SJCRH30 (cell line): ENCODE measurements around the gene GLG1. TPM values are rescaled to one million over a fixed set of nuclear protein-coding genes. Genes with fewer than 3 reads are reported as not detected.

Experiments used
- DNase-seq, 2 experiments: peaks; one replicate each; pipeline ENCODE4 v3.0.0-alpha.2; 2015 to 2020
- H3K27ac ChIP-seq: fragments of 250-450 bp; sonication (Bioruptor Pico); 2 replicates; pipeline ENCODE4 v1.5.1; 2020; ENCODE audit warnings: mild to moderate bottlenecking, moderate library complexity
- H3K27me3 ChIP-seq: fragments of 250-450 bp; sonication (Bioruptor Pico); 2 replicates; pipeline ENCODE4 v1.5.1; 2020; ENCODE audit warnings: mild to moderate bottlenecking, moderate library complexity
- H3K36me3 ChIP-seq: fragments of 250-450 bp; sonication (Bioruptor Pico); 2 replicates; pipeline ENCODE4 v1.5.1; 2020; ENCODE audit warnings: mild to moderate bottlenecking, moderate library complexity
- H3K4me1 ChIP-seq: fragments of 250-450 bp; sonication (Bioruptor Pico); 2 replicates; pipeline ENCODE4 v1.5.1; 2020; ENCODE audit warnings: mild to moderate bottlenecking, moderate library complexity
- H3K4me3 ChIP-seq: fragments of 250-450 bp; sonication (Bioruptor Pico); 2 replicates; pipeline ENCODE4 v1.5.1; 2020; ENCODE audit warnings: mild to moderate bottlenecking, moderate library complexity
- H3K9me3 ChIP-seq: fragments of 250-450 bp; sonication (Bioruptor Pico); replicated peaks from 2 replicates; pipeline ENCODE4 v1.5.1; 2020; ENCODE audit warnings: mild to moderate bottlenecking, moderate library complexity
- total RNA-seq: library from RNA; depleted of rRNA; stranded (reverse); fragments of >200 nt; shearing (Covaris generic); gene quantifications from 2 replicates; pipeline ENCODE4 v1.2.3, GENCODE V29; 2014

Gene GLG1
- total RNA-seq, 1 experiment from 2014 or later = 45.4 TPM

DNA sequence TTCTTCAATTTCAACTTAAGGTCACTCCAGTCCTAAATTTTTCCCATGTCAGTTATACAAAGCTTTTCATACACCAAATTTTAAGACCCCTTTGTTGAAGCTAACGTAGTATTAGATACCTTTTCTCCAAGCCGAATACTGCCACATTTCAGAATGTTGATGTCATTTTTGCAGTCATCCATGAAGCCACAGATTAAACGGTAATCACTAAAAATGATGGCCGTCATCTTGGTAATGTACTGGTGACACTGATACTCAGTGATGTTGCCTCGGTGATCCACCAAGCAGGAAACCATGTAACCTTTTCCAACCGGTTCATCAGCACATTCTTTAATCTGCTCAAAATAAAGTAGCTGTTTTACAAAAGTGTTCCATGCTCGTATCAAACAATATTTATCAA is 103.5 kb downstream of the GLG1 start:
- Histone ChIP-seq H3K27ac (no peak overlapping the region), H3K9me3 (no peaks in the 10 kb centered on the region), H3K4me1 (no peaks in the 10 kb centered on the region), H3K36me3 (no peaks in the 10 kb centered on the region), H3K27me3 (no peaks in the 10 kb centered on the region), H3K4me3 (no peak overlapping the region)
- no peak for DNase-seq

DNA sequence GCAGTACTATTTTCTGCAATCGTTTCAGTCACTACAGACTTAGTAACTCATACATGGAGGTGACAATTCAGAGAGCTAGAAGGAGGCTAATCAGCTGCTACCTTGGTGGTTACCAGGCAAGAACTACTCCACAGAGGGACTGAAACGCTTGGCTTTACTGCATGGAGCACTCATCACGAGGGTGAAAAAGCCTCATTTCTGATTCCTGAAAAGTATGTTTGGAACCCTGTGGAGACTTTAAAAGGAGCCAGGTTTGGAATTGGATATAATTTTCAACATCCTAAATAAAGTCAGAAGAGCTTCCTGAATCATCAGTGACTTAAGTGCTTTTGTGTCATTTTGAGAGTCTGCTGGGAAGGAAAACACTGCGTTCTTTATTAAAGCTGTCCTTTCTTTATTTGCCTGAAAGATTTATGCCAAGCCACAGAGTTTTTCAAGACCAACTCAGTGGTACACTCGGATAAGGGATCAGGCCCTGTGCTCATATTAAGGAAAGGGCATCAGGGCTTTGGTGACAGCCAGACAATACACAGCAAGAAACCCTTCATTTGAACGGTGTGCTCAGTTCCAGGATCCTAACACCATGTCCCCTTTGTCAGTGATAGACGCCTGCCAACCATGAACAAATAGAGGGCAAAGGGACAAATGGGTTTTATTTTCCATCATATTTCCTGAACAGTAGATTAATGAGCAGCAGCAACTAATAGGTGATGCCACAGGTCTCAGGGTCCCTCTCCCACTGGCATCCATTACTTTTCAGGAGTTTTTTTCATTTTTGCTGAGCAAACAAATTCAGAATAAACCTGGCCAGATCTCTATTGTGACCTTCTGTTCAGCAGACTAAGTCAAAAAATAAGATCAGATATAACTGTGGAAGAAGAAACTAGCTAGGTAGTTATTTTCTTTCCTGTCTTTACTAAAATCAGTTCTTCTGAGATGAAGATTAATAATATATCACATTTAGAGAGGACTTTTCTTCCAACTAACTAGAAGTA is 105.1 kb downstream of the GLG1 start:
- no peaks in the 10 kb centered on the region for H3K9me3 ChIP-seq
- H3K36me3 ChIP-seq = no peaks in the 10 kb centered on the region

DNA sequence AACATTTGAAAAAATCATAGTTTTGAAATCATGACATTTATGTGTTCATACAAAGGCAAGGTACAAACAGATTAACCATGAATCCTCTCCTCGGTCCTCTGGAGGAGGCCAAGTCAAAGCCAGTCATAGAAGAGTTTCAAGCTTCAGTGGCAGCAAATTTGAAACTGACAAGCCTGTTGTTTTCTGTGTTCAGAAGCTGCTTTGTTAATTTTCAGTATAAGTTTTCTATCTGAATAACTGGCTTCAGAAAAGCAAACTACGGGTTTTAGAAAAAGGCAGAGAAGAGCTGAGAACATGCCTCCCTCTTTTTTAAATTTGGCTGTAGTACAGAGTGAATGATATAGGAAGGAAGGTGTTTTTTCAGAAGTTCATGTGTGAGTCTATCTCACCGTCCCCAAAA is 106.0 kb downstream of the GLG1 start:
- Histone ChIP-seq H3K27me3 (no peaks in the 10 kb centered on the region), H3K36me3 (no peaks in the 10 kb centered on the region), H3K9me3 (no peaks in the 10 kb centered on the region), H3K4me3 (no peak overlapping the region), H3K4me1 (no peaks in the 10 kb centered on the region), H3K27ac (no peak overlapping the region)
- no peak for DNase-seq

More for the DNA sequence above, 105.1 kb downstream of the GLG1 start:
- no peak for DNase-seq
- Histone ChIP-seq H3K27ac (no peak overlapping the region), H3K27me3 (no peaks in the 10 kb centered on the region), H3K4me1 (no peaks in the 10 kb centered on the region), H3K4me3 (no peak overlapping the region)

- no peaks in the 10 kb centered on the region for H3K4me1 ChIP-seq
- no peak overlapping the region for H3K27ac ChIP-seq
- no peaks in the 10 kb centered on the region for H3K36me3 ChIP-seq
- no peaks in the 10 kb centered on the region for H3K27me3 ChIP-seq
- H3K9me3 ChIP-seq = no peaks in the 10 kb centered on the region
- DNase-seq = no peak
- no peak overlapping the region for H3K4me3 ChIP-seq
These were observed 107.8 kb downstream of the GLG1 start for GRCh38 chr16:74499114-74499513.

DNA sequence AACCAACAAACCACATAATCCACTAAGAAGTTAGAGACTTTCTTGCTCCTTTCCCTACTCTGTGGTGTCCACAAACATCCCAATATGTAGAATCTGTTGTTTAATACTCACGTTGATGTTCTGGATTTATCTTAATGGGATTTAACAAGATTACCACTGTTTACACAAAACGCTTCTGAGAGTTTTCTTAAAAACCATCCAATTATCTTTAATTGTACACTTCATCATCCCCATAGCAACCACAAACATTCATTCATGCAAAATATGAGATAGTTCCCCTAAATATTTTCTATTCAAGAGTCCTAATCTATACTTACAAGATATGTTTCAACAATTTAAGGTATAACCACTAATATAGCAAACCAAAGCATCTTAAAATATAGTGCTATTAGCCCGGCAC is 109.2 kb downstream of the GLG1 start:
- DNase-seq = no peak
- H3K27me3 ChIP-seq = no peaks in the 10 kb centered on the region
- H3K4me1 ChIP-seq = no peaks in the 10 kb centered on the region
- H3K27ac ChIP-seq = no peak overlapping the region
- H3K9me3 ChIP-seq = no peaks in the 10 kb centered on the region
- no peak overlapping the region for H3K4me3 ChIP-seq
- no peaks in the 10 kb centered on the region for H3K36me3 ChIP-seq

DNA sequence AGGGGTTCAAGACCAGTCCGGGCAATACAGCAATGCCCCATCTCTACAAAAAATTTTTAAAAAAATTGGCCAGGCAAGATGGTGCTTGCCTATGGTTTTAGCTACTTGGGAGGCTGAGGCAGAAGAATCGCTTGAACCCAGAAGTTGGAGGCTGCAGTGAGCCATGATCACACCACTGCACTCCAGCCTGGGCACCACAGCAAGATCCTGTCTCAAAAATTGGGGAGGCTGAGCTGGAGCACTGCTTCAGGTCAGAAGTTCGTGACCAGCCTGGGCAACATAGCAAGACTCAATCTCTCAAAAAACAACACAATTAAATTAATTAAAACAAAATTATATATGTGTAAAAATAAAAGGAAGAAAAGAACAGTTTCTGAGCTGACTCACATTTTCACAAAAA is 110.9 kb downstream of the GLG1 start:
- no peak for DNase-seq
- Histone ChIP-seq H3K27ac (no peak overlapping the region), H3K36me3 (no peaks in the 10 kb centered on the region), H3K4me3 (no peak overlapping the region), H3K9me3 (no peaks in the 10 kb centered on the region), H3K27me3 (no peaks in the 10 kb centered on the region), H3K4me1 (no peaks in the 10 kb centered on the region)

GRCh38 chr16:74492976-74493375 is 113.9 kb downstream of the GLG1 start:
- Histone ChIP-seq H3K27ac (no peak overlapping the region), H3K36me3 (no peaks in the 10 kb centered on the region), H3K4me3 (no peak overlapping the region), H3K4me1 (no peaks in the 10 kb centered on the region), H3K9me3 (no peaks in the 10 kb centered on the region), H3K27me3 (no peaks in the 10 kb centered on the region)
- DNase-seq = no peak

DNA sequence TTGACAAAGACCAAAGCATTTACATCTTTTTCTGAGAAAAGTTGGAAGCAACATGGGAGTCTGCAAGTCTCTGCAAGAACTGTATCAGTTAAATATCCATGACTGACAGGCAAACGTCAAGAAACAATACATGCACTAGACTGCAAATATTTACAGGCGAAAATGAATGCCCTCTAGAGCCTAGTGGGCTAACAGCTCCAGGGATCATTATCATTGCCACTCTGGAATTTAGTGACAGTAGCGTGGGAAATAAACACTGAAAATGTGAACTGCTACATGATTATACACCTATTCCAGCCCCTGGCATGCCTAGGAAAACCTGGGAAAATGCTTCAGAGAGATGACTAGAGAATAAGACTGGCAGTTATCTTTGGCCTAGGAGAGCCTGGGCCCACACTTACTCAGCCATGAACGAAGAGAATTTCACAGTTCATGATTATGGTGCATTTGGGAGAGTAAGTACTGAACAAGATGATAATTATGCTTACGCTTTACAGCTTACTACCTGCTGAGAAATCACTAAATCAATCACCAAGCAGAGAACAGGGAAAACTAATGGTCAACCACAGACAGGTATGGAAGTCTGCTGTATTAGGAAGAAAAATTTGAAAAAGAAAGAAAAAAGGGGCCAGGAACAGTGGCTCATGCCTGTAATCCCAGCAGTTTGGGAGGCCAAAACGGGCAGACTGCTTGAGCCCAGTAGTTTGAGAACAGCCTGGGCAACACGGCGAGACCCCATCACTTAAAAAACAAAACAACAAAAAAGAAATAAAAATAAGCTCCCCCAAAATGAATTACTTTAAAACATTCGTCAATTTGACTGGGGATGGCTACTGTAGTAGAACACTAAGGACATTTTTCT is 119.0 kb downstream of the GLG1 start:
- H3K27ac ChIP-seq = no peak overlapping the region
- no peaks in the 10 kb centered on the region for H3K36me3 ChIP-seq

GRCh38 chr16:74485916-74486315 is 121.0 kb downstream of the GLG1 start:
- no peak overlapping the region for H3K4me3 ChIP-seq
- H3K36me3 ChIP-seq = no peaks in the 10 kb centered on the region
- no peak for DNase-seq
- H3K27ac ChIP-seq = no peak overlapping the region
- H3K9me3 ChIP-seq = no peaks in the 10 kb centered on the region
- H3K4me1 ChIP-seq = no peaks in the 10 kb centered on the region
- no peaks in the 10 kb centered on the region for H3K27me3 ChIP-seq

More for the DNA sequence above, 119.0 kb downstream of the GLG1 start:
- Histone ChIP-seq H3K4me1 (no peaks in the 10 kb centered on the region), H3K4me3 (no peak overlapping the region), H3K27me3 (no peaks in the 10 kb centered on the region), H3K9me3 (no peaks in the 10 kb centered on the region)
- DNase-seq = no peak

- no peaks in the 10 kb centered on the region for H3K4me1 ChIP-seq
- no peaks in the 10 kb centered on the region for H3K36me3 ChIP-seq
- no peak for DNase-seq
- H3K9me3 ChIP-seq = no peaks in the 10 kb centered on the region
- H3K27ac ChIP-seq = no peak overlapping the region
- no peaks in the 10 kb centered on the region for H3K27me3 ChIP-seq
- H3K4me3 ChIP-seq = no peak overlapping the region
These were observed 126.5 kb downstream of the GLG1 start for GRCh38 chr16:74480150-74481029.

GRCh38 chr16:74477226-74477625 is 129.7 kb downstream of the GLG1 start:
- no peaks in the 10 kb centered on the region for H3K9me3 ChIP-seq
- no peaks in the 10 kb centered on the region for H3K4me1 ChIP-seq
- DNase-seq = no peak
- H3K27me3 ChIP-seq = no peaks in the 10 kb centered on the region
- H3K36me3 ChIP-seq = no peaks in the 10 kb centered on the region
- no peak overlapping the region for H3K27ac ChIP-seq
- H3K4me3 ChIP-seq = no peak overlapping the region

GRCh38 chr16:74474416-74474815 is 132.5 kb downstream of the GLG1 start:
- H3K4me3 ChIP-seq = no peak overlapping the region
- H3K9me3 ChIP-seq = no peaks in the 10 kb centered on the region
- no peak for DNase-seq
- H3K36me3 ChIP-seq = no peaks in the 10 kb centered on the region; the same call in 1 of the 2 replicates
- no peaks in the 10 kb centered on the region for H3K27me3 ChIP-seq
- H3K4me1 ChIP-seq = no peaks in the 10 kb centered on the region
- no peak overlapping the region for H3K27ac ChIP-seq

DNA sequence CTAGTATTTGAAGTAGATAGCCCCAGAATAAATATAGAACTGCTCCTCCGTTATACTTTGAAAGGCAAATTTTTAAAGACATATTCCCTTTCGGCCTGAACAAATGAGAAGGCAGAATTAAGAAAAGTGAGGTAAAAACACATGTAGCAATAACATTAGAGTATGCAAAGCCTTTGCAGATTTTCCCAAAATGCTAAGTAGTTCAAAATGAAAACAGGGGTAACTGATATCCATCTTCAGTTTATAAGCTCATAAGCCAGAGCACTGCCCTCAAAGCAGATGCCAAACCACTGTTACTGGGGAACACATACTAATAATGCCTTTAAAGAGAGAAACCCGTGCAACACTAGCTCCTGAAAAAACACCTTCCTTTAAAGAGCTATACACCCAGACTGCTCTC is 134.4 kb downstream of the GLG1 start:
- Histone ChIP-seq H3K36me3 (peaks cover 2% of the 10 kb centered on the region; the same call in 1 of the 2 replicates), H3K4me3 (no peak overlapping the region), H3K27ac (no peak overlapping the region), H3K27me3 (no peaks in the 10 kb centered on the region), H3K9me3 (no peaks in the 10 kb centered on the region), H3K4me1 (no peaks in the 10 kb centered on the region)
- DNase-seq = no peak

DNA sequence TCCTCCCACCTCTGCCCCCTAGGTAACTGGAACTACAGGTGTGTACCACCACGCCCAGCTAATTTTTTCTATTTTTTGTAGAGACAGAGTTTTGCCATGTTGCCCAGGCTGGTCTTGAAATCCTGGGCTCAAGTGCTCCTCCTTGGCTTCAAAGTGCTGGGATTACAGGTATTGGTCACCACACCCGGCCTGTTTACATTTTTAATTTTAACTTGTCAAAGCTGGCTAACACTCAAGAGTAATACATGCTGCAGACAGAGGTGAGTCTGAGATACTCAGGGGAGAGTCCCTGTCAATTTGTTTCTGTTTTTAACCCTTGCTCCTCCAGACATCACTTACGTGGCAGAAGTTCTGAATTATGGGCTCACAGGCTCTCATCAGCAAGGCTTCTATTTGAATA is 134.9 kb downstream of the GLG1 start:
- Histone ChIP-seq H3K4me3 (no peak overlapping the region), H3K9me3 (no peaks in the 10 kb centered on the region), H3K36me3 (peaks cover 2% of the 10 kb centered on the region), H3K27ac (no peak overlapping the region), H3K4me1 (no peaks in the 10 kb centered on the region), H3K27me3 (no peaks in the 10 kb centered on the region)
- no peak for DNase-seq
